Measurements from ENCODE around the gene CDK9. TPM values are rescaled to one million over a fixed set of nuclear protein-coding genes. Genes with fewer than 3 reads are reported as not detected.
"Not testable (repeated sequence)": the region's sequence is repeated elsewhere in the genome, so short reads cannot be mapped to it uniquely, and the experiment has no call there.

Gene CDK9
- polyA plus RNA-seq, 1 donor from 2014 or later: 65.3 TPM

- H3K4me1 Mint-ChIP-seq: peaks cover 0 to 7% (median 4%) of the 10 kb centered on the region in 3 donors
- H3K4me3 Mint-ChIP-seq: no peak overlapping the region
- H3K36me3 Mint-ChIP-seq: peaks cover 1% of the 10 kb centered on the region
- H3K27ac Mint-ChIP-seq: no peak overlapping the region
- H3K27me3 Mint-ChIP-seq: no peaks in the 10 kb centered on the region
- H3K9me3 Mint-ChIP-seq: no peaks in the 10 kb centered on the region
Observed at GRCh38 chr9:127755061-127756060, 30.5 kb upstream of the CDK9 start.

- Mint-ChIP-seq H3K4me1 (peaks cover 0 to 5% (median 4%) of the 10 kb centered on the region in 3 donors), H3K4me3 (no peak overlapping the region), H3K27ac (no peak overlapping the region), H3K27me3 (no peaks in the 10 kb centered on the region), H3K36me3 (no peaks in the 10 kb centered on the region), H3K9me3 (no peaks in the 10 kb centered on the region)
Observed at GRCh38 chr9:127756233-127756632, 29.6 kb upstream of the CDK9 start.

DNA sequence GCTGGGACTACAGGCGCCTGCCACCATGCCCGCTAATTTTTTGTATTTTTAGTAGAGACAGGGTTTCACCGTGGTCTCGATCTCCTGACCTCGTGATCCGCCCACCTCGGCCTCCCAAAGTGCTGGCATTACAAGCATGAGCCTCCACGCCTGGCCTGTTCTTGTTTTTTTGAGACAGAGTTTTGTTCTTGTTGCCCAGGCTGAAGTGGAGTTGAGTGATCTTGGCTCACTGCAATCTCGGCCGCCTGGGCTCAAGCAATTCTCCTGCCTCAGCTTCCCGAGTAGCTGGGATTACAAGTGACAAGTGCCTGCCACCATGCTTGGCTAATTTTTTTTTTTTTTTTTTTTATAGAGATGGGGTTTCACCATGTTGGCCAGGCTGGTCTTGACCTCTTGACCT lies 29.1 kb upstream of the CDK9 start:
- not testable (repeated sequence) for H3K27ac Mint-ChIP-seq, H3K4me3 Mint-ChIP-seq, H3K36me3 Mint-ChIP-seq, H3K27me3 Mint-ChIP-seq, H3K9me3 Mint-ChIP-seq, H3K4me1 Mint-ChIP-seq

- peaks cover 5 to 14% (median 7%) of the 10 kb centered on the region in 3 donors for H3K4me1 Mint-ChIP-seq
- no peaks in the 10 kb centered on the region for H3K36me3 Mint-ChIP-seq
- H3K9me3 Mint-ChIP-seq: no peaks in the 10 kb centered on the region
- H3K27me3 Mint-ChIP-seq: no peaks in the 10 kb centered on the region
- H3K27ac Mint-ChIP-seq: no peak overlapping the region
- H3K4me3 Mint-ChIP-seq: no peak overlapping the region
Observed at GRCh38 chr9:127758843-127759242, 27.0 kb upstream of the CDK9 start.

DNA sequence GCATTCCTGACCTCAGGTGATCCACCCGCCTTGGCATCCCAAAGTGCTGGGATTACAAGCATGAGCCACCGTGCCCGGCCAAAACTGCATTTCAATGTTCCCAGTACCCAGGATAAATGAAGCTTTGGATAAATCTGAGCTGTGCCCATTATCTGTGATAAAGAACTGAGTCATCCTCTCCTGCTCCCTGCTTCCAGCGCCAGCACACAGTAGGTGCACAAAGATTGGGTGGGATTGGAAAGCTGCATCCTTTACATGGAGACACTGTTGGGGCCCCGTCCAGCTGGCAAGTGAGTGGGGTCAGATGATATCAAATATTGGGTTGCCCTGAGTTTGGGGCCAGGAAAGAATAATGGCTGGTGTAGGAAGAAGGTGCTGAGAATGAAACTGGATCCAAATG lies 24.8 kb upstream of the CDK9 start:
- H3K4me3 Mint-ChIP-seq: no peak overlapping the region
- H3K27ac Mint-ChIP-seq: no peak overlapping the region
- H3K4me1 Mint-ChIP-seq: peaks cover 16 to 17% (median 17%) of the 10 kb centered on the region in 3 donors
- no peaks in the 10 kb centered on the region for H3K9me3 Mint-ChIP-seq
- H3K27me3 Mint-ChIP-seq: no peaks in the 10 kb centered on the region
- H3K36me3 Mint-ChIP-seq: no peaks in the 10 kb centered on the region

DNA sequence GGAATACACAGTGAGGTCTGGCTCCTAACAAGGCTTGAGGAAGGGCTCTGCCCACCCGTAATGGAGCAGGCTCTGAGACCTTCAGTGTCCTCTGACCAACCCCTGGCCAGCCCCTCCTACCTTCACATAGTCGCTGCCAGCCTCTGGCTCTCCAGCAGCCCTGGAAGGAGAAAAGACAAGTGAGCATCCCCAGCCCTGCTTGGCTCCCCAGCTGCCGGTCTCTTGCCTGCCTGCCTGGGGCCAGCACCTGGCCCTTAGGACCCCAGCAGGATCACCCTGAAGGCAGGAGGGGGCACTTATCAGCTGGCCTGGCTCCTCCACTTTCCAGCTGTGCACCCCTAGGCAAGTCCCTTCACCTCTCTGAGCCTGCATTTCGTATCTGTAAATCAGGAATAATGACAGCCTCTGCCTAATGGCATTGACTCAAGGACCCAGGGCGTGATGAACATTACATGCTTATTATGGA lies 24.3 kb upstream of the CDK9 start:
- peak overlapping the region in 1 of 3 donors; percentile 31 for H3K27ac Mint-ChIP-seq
- peaks cover 17 to 21% (median 20%) of the 10 kb centered on the region in 3 donors for H3K4me1 Mint-ChIP-seq

DNA sequence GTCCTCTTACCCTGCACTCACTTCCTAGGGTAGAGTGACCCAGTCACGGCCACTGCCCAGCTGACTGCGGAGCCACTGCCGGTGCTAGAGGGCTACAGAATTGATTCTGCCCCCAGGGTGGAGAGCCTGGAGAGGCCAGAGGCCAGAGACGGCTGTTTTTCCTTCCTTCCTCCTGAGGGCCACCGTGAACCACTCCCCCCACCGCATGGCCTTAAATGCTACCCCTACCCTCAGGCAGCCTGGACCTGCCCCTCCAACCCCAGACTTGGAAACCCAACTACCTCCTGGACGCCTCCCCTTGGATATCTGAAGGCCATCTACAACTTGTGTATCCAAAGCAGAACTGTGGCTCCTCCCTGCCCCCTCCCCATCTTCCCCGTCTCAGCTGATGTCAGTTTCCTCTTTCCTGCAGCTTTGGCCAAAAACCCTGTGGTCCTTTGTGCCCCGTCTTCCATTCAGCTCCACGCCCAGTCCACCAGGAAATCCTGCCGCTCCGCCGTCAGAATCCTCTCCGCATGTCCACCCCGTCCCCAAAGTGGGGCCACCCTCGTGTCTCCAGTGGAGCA lies 23.6 kb upstream of the CDK9 start:
- peaks cover 19 to 26% (median 23%) of the 10 kb centered on the region in 3 donors for H3K4me1 Mint-ChIP-seq
- no peaks in the 10 kb centered on the region for H3K9me3 Mint-ChIP-seq
- no peaks in the 10 kb centered on the region for H3K27me3 Mint-ChIP-seq
- H3K36me3 Mint-ChIP-seq: no peaks in the 10 kb centered on the region
- no peak overlapping the region for H3K4me3 Mint-ChIP-seq
- H3K27ac Mint-ChIP-seq: peak overlapping the region in 2 of 3 donors; percentile 57 to 71

More for the DNA sequence above, 24.3 kb upstream of the CDK9 start:
- H3K27me3 Mint-ChIP-seq: no peaks in the 10 kb centered on the region
- no peaks in the 10 kb centered on the region for H3K36me3 Mint-ChIP-seq
- H3K4me3 Mint-ChIP-seq: no peak overlapping the region
- no peaks in the 10 kb centered on the region for H3K9me3 Mint-ChIP-seq

DNA sequence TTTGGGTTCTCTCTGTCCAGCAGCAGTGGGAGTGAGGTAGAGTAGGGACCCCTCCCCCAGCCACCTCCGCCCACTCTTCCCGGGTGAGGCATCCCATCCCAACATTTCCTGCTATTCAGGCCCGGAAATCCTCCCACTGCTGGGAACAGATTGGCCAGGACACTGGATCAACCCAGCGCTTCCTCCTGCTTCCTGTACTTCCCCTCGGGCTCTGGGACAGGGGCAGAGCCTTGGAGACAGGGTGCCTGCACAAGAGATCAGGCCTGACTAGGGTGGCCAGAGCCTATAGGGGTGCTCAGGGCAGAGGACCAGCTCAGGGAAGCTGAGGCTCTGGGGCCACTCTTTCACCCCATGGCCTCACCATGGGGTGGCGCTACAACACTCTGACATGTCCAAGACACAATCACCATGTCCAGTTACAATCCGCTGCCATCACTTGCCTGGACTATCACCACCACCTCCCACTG lies 21.9 kb upstream of the CDK9 start:
- Mint-ChIP-seq H3K36me3 (peaks cover under 1% of the 10 kb centered on the region), H3K27ac (peak overlapping the region; percentile 74 to 96 (median 76)), H3K9me3 (no peaks in the 10 kb centered on the region), H3K27me3 (no peaks in the 10 kb centered on the region), H3K4me3 (peak overlapping the region in 2 of 4 donors; percentile 39 to 50), H3K4me1 (peaks cover 28 to 33% (median 33%) of the 10 kb centered on the region in 3 donors)

- Mint-ChIP-seq H3K9me3 (no peaks in the 10 kb centered on the region), H3K27ac (peak overlapping the region; percentile 20 to 96 (median 74)), H3K4me3 (no peak overlapping the region), H3K4me1 (peaks cover 30 to 44% (median 39%) of the 10 kb centered on the region in 3 donors), H3K36me3 (peaks cover 2% of the 10 kb centered on the region), H3K27me3 (no peaks in the 10 kb centered on the region)
Observed at GRCh38 chr9:127765418-127765817, 20.4 kb upstream of the CDK9 start.

DNA sequence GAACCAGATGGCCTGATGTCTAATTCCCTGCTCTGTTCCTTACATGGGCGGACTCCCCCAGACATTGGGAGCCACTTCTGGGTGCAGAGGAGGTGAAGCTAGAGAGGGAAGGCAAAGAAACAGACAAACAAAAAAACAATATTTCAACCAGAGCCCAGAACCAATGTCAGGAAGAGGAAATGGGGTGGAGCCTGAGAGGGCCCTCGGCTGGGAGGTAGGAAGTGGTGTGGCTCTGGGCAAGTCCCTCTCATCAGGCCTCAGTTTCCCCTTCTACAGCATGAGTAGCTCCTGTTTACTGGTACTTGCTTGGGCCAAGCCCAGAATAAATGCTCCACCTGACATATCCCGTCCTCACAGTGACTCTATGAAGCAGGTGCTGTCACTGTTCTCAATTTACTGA lies 18.4 kb upstream of the CDK9 start:
- Mint-ChIP-seq H3K4me1 (peaks cover 38 to 55% (median 51%) of the 10 kb centered on the region in 3 donors), H3K9me3 (no peaks in the 10 kb centered on the region), H3K4me3 (peak overlapping the region in 2 of 4 donors; percentile 19 to 39), H3K27ac (peak overlapping the region in 2 of 3 donors; percentile 91 to 94), H3K36me3 (peaks cover 2% of the 10 kb centered on the region), H3K27me3 (no peaks in the 10 kb centered on the region)

GRCh38 chr9:127767909-127768331 lies 17.9 kb upstream of the CDK9 start:
- H3K36me3 Mint-ChIP-seq: peaks cover 2% of the 10 kb centered on the region
- H3K27me3 Mint-ChIP-seq: no peaks in the 10 kb centered on the region
- no peaks in the 10 kb centered on the region for H3K9me3 Mint-ChIP-seq
- no peak overlapping the region for H3K4me3 Mint-ChIP-seq
- H3K4me1 Mint-ChIP-seq: peaks cover 33 to 52% (median 52%) of the 10 kb centered on the region in 3 donors
- H3K27ac Mint-ChIP-seq: peak overlapping the region in 2 of 3 donors; percentile 78 to 94

- H3K9me3 Mint-ChIP-seq: no peaks in the 10 kb centered on the region
Observed at GRCh38 chr9:127768698-127769097, 17.1 kb upstream of the CDK9 start.

DNA sequence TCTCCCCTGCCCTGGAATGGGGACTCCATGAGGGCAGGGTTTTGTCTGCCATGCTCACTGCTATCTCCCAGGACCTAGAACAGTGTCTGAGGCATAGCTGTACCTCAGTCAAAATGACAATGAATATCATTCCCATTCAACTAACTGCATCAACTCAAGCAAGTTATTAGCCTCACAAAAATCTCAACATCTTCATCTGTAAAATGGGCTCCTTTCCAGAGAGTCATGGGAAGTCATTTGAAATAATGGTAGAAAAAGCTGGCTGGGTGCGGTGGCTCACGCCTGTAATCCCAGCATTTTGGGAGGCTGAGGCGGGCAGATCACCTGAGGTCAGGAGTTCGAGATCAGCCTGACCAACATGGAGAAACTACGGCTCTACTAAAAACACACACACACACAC lies 16.7 kb upstream of the CDK9 start:
- Mint-ChIP-seq H3K4me3 (peak overlapping the region in 2 of 4 donors; percentile 78 to 87), H3K4me1 (peaks cover 22 to 51% (median 46%) of the 10 kb centered on the region in 3 donors), H3K36me3 (peaks cover 3% of the 10 kb centered on the region), H3K27me3 (no peaks in the 10 kb centered on the region), H3K27ac (peak overlapping the region in 2 of 3 donors; percentile 81 to 86), H3K9me3 (no peaks in the 10 kb centered on the region)

More at GRCh38 chr9:127768698-127769097, 17.1 kb upstream of the CDK9 start:
- Mint-ChIP-seq H3K27me3 (no peaks in the 10 kb centered on the region), H3K4me3 (peak overlapping the region in 2 of 4 donors; percentile 78 to 87), H3K36me3 (peaks cover 3% of the 10 kb centered on the region), H3K4me1 (peaks cover 26 to 50% (median 49%) of the 10 kb centered on the region in 3 donors), H3K27ac (peak overlapping the region; percentile 78 to 86 (median 81))

- no peaks in the 10 kb centered on the region for H3K27me3 Mint-ChIP-seq
- H3K36me3 Mint-ChIP-seq: peaks cover 3% of the 10 kb centered on the region
Observed at GRCh38 chr9:127769929-127770582, 15.8 kb upstream of the CDK9 start.

More at GRCh38 chr9:127769929-127770582, 15.8 kb upstream of the CDK9 start:
- peak overlapping the region; percentile 95 to 98 (median 97) for H3K27ac Mint-ChIP-seq
- H3K4me1 Mint-ChIP-seq: peaks cover 22 to 51% (median 49%) of the 10 kb centered on the region in 3 donors
- no peaks in the 10 kb centered on the region for H3K9me3 Mint-ChIP-seq
- peak overlapping the region; percentile 91 to 95 (median 92) for H3K4me3 Mint-ChIP-seq

Data from IgD-negative memory B cell (primary cell).